K562 (cell line): Measurements from ENCODE around the gene ADGRG1. TPM values are rescaled to one million over a fixed set of nuclear protein-coding genes. Genes with fewer than 3 reads are reported as not detected.

Experiments used
- HDAC2 ChIP-seq: fragments of 450-650 bp; IDR thresholded peaks from 2 replicates; pipeline ENCODE4 v1.6.1; 2016; ENCODE audit warnings: mild to moderate bottlenecking
- LARP7 ChIP-seq: fragments of 450-650 bp; IDR thresholded peaks from 2 replicates; pipeline ENCODE4 v1.6.1; 2016
- MAFG ChIP-seq: fragments of 450-650 bp; conservative IDR thresholded peaks from 2 replicates; pipeline ENCODE4 v1.6.1; 2016; ENCODE audit warnings: missing genetic modification characterization, missing compliant biosample characterization
- ZNF592 ChIP-seq: fragments of 450-650 bp; IDR thresholded peaks from 2 replicates; pipeline ENCODE4 v1.6.1; 2017; ENCODE audit warnings: antibody characterized with exemption, mild to moderate bottlenecking
- polyA plus RNA-seq, 8 experiments: library from polyadenylated mRNA; depleted of rRNA in 4 of 8; stranded (reverse) in 5 of 8; unstranded in 3 of 8; fragments of >200 nt; fragmentation: Nextera tagmentation in 2 of 8; fragmentation: Illumina TruSeq in 1 of 8; extraction: Ambion mirVana in 2 of 8; extraction: Trizol in 1 of 8; gene quantifications; 2 replicates each; pipeline versions ENCODE4 v1.2.1 to v1.2.3, GENCODE V29; 2011 to 2014; ENCODE audit warnings: inconsistent platforms in 1 of 8, missing spikeins in 1 of 8
- total RNA-seq, 7 experiments: library from RNA; depleted of rRNA in 6 of 7; stranded (reverse); fragments of >200 nt in 6 of 7; fragmentation: Illumina TruSeq in 2 of 7; extraction: Trizol in 2 of 7; gene quantifications; 2 replicates each; pipeline versions ENCODE4 v1.2.1 to v1.2.3, GENCODE V29; 2011 to 2021; ENCODE audit warnings: low replicate concordance in 1 of 7
- TF ChIP-seq, protein P1 (sequence below), 2 experiments: fragments of 450-650 bp; formaldehyde crosslinking in 1 of 2; IDR thresholded peaks; 2 replicates each; pipeline versions ENCODE4 v1.4.0 to v1.6.1; 2014 to 2020; ENCODE audit warnings: mild to moderate bottlenecking in 2 of 2, borderline replicate concordance in 1 of 2, low read depth in 1 of 2
- TF ChIP-seq, protein P2 (sequence below): IDR thresholded peaks from 2 replicates; pipeline ENCODE4 v1.6.1; 2012; ENCODE audit warnings: low read depth, low read length, improper control_type of control experiment, borderline replicate concordance
- TF ChIP-seq, protein P3 (sequence below), 2 experiments: fragments of 450-650 bp in 1 of 2; IDR thresholded peaks; 2 replicates each; pipeline ENCODE4 v1.6.1; 2011 to 2017; ENCODE audit warnings: low read depth in 2 of 2, antibody characterized with exemption in 1 of 2, borderline replicate concordance in 1 of 2, low read length in 1 of 2, mild to moderate bottlenecking in 1 of 2, mixed read lengths in 1 of 2; ENCODE audit not compliant: control insufficient read depth in 1 of 2

Gene ADGRG1
- total and polyA plus RNA-seq, 9 of the 15 experiments (the other 6 are each of a cell fraction or from before 2014, with no cell fraction given) = 0.04 to 0.31 (median 0.16) TPM; not detected in 6

DNA sequence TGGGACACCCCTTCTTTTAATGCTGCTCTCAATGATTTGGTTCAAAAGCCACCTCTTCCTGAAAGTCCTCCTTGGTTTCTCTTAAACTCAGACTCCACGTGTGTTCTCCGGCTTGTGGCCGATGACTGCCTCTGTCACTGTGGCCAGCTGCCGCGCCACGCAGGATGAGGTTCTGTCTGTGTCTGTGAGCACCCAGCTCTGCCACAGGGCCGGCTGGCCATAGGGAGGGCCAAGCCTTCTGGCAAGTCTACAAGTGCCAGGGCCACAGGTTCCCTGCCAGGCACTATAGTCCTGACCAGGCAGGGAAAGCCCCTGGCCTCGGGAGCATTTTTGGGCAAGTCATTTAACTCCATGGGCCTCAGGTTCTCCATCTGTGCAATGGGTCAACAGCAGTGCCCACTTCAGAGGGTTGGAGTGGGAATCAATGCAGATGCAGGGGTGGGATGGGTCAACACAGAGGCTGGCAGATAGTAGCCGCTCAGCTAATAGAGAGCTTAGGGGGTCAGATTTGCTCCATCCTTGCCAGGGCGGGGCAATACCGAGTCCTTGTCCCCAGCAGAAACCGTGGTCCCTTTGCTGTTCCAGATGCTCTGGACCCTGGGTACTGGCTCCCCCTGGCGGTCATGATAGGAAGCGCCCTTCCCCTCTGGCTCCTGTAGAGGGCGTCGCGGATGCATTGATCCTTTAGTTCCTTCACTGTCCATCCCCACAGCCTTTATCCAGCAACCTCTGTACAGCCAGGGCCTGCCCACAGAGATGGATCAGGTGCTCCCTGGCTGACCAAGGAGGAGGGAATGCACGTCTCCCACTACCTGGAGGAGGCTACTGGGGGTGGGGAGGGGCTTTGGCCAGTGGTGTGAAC is 20.4 kb downstream of the ADGRG1 start (continued):
- TF ChIP-seq, protein P1, sequence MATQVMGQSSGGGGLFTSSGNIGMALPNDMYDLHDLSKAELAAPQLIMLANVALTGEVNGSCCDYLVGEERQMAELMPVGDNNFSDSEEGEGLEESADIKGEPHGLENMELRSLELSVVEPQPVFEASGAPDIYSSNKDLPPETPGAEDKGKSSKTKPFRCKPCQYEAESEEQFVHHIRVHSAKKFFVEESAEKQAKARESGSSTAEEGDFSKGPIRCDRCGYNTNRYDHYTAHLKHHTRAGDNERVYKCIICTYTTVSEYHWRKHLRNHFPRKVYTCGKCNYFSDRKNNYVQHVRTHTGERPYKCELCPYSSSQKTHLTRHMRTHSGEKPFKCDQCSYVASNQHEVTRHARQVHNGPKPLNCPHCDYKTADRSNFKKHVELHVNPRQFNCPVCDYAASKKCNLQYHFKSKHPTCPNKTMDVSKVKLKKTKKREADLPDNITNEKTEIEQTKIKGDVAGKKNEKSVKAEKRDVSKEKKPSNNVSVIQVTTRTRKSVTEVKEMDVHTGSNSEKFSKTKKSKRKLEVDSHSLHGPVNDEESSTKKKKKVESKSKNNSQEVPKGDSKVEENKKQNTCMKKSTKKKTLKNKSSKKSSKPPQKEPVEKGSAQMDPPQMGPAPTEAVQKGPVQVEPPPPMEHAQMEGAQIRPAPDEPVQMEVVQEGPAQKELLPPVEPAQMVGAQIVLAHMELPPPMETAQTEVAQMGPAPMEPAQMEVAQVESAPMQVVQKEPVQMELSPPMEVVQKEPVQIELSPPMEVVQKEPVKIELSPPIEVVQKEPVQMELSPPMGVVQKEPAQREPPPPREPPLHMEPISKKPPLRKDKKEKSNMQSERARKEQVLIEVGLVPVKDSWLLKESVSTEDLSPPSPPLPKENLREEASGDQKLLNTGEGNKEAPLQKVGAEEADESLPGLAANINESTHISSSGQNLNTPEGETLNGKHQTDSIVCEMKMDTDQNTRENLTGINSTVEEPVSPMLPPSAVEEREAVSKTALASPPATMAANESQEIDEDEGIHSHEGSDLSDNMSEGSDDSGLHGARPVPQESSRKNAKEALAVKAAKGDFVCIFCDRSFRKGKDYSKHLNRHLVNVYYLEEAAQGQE (IDR thresholded peaks at IDR 0.05; ENCODE audit: borderline replicate concordance) = peak; percentile 97
- TF ChIP-seq, protein P1 (CRISPR knock-in tag; IDR thresholded peaks at IDR 0.05; ENCODE audit: low read depth) = no peak
- TF ChIP-seq ZNF592 (no peak; the same call in 1 of the 2 replicates), LARP7 (no peak), HDAC2 (peak; percentile 56; the same call in 1 of the 2 replicates), MAFG (tag) (no peak)
- TF ChIP-seq, protein P2, sequence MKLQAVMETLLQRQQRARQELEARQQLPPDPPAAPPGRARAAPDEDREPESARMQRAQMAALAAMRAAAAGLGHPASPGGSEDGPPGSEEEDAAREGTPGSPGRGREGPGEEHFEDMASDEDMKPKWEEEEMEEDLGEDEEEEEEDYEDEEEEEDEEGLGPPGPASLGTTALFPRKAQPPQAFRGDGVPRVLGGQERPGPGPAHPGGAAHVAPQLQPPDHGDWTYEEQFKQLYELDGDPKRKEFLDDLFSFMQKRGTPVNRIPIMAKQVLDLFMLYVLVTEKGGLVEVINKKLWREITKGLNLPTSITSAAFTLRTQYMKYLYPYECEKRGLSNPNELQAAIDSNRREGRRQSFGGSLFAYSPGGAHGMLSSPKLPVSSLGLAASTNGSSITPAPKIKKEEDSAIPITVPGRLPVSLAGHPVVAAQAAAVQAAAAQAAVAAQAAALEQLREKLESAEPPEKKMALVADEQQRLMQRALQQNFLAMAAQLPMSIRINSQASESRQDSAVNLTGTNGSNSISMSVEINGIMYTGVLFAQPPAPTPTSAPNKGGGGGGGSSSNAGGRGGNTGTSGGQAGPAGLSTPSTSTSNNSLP = 0 out of 2 replicates have a peak, but pooled peaks have one; percentile 51
- TF ChIP-seq, protein P3, sequence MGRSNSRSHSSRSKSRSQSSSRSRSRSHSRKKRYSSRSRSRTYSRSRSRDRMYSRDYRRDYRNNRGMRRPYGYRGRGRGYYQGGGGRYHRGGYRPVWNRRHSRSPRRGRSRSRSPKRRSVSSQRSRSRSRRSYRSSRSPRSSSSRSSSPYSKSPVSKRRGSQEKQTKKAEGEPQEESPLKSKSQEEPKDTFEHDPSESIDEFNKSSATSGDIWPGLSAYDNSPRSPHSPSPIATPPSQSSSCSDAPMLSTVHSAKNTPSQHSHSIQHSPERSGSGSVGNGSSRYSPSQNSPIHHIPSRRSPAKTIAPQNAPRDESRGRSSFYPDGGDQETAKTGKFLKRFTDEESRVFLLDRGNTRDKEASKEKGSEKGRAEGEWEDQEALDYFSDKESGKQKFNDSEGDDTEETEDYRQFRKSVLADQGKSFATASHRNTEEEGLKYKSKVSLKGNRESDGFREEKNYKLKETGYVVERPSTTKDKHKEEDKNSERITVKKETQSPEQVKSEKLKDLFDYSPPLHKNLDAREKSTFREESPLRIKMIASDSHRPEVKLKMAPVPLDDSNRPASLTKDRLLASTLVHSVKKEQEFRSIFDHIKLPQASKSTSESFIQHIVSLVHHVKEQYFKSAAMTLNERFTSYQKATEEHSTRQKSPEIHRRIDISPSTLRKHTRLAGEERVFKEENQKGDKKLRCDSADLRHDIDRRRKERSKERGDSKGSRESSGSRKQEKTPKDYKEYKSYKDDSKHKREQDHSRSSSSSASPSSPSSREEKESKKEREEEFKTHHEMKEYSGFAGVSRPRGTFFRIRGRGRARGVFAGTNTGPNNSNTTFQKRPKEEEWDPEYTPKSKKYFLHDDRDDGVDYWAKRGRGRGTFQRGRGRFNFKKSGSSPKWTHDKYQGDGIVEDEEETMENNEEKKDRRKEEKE (IDR thresholded peaks at IDR 0.05; ENCODE audit: borderline replicate concordance in 1 of 2, control insufficient read depth in 1 of 2, low read depth in 2 of 2, low read length in 1 of 2) = no peak
